Mesendoderm (in vitro differentiated cells): ENCODE results near the gene RPS21.
A peak's percentile ranks its signal among the peaks of the same experiment; 100 is the strongest.

Source experiments
- DNase-seq: peaks from one replicate; pipeline ENCODE4 v3.0.0; 2013
- H2AK5ac ChIP-seq: 2 replicates; pipeline ENCODE4 v1.6.1; 2013; ENCODE audit warnings: low read length, inconsistent platforms
- H2BK120ac ChIP-seq: 2 replicates; pipeline ENCODE4 v1.6.1; 2013; ENCODE audit warnings: low read depth, mild to moderate bottlenecking, low read length, moderate library complexity, mixed read lengths
- H2BK15ac ChIP-seq: replicated peaks from 2 replicates; pipeline ENCODE4 v1.6.1; 2013; ENCODE audit warnings: low read depth, mild to moderate bottlenecking, moderate library complexity
- H2BK5ac ChIP-seq: 2 replicates; pipeline ENCODE4 v1.6.1; 2013; ENCODE audit warnings: low read length, inconsistent platforms
- H3K18ac ChIP-seq: 2 replicates; pipeline ENCODE4 v1.6.1; 2013; ENCODE audit warnings: mild to moderate bottlenecking, low read length, mixed read lengths
- H3K23ac ChIP-seq: one replicate; pipeline ENCODE4 v1.6.1; 2013; ENCODE audit warnings: low read length
- H3K27ac ChIP-seq: 2 replicates; pipeline ENCODE4 v1.5.1; 2013; ENCODE audit warnings: low read depth, mild to moderate bottlenecking, inconsistent platforms, low read length, moderate library complexity
- H3K27me3 ChIP-seq: 2 replicates; pipeline ENCODE4 v1.6.1; 2013; ENCODE audit warnings: low read length, control low read depth, mild to moderate bottlenecking, inconsistent platforms; ENCODE audit not compliant: insufficient read depth, poor library complexity
- H3K36me3 ChIP-seq: 2 replicates; pipeline ENCODE4 v1.6.1; 2013; ENCODE audit warnings: low read length, inconsistent platforms; ENCODE audit not compliant: control insufficient read depth, insufficient read depth
- H3K4ac ChIP-seq: one replicate; pipeline ENCODE4 v1.6.1; 2013; ENCODE audit warnings: low read depth, mild to moderate bottlenecking, low read length, moderate library complexity
- H3K4me1 ChIP-seq: 2 replicates; pipeline ENCODE4 v1.6.1; 2013; ENCODE audit warnings: low read depth, low read length, inconsistent platforms; ENCODE audit not compliant: control insufficient read depth
- H3K4me2 ChIP-seq: 2 replicates; pipeline ENCODE4 v1.6.1; 2013; ENCODE audit warnings: low read length
- H3K4me3 ChIP-seq: 2 replicates; pipeline ENCODE4 v1.5.1; 2013; ENCODE audit warnings: mild to moderate bottlenecking, low read length
- H3K56ac ChIP-seq: one replicate; pipeline ENCODE4 v1.6.1; 2013; ENCODE audit warnings: low read length
- H3K79me1 ChIP-seq: 2 replicates; pipeline ENCODE4 v1.6.1; 2013; ENCODE audit warnings: low read length, inconsistent platforms
- H3K79me2 ChIP-seq: 2 replicates; pipeline ENCODE4 v1.6.1; 2013; ENCODE audit warnings: mild to moderate bottlenecking, low read length; ENCODE audit not compliant: control insufficient read depth, insufficient read depth
- H3K9ac ChIP-seq: 2 replicates; pipeline ENCODE4 v1.6.1; 2013; ENCODE audit warnings: low read length, inconsistent platforms
- H4K5ac ChIP-seq: one replicate; pipeline ENCODE4 v1.6.1; 2013; ENCODE audit warnings: low read length
- H4K8ac ChIP-seq: one replicate; pipeline ENCODE4 v1.6.1; 2013; ENCODE audit warnings: low read depth, mild to moderate bottlenecking, control low read depth, low read length, moderate library complexity
- WGBS: extraction: QIAGEN DNeasy Blood & Tissue Kit; methylation state at CpG from one replicate; pipeline ENCODE4 v1.1.7; 2013; ENCODE audit warnings: low lambda C conversion rate, missing lambda C conversion rate; ENCODE audit not compliant: insufficient coverage; ENCODE audit errors: extremely low coverage; 5-methylcytosine and 5-hydroxymethylcytosine counted together

The RPS21 gene

DNA sequence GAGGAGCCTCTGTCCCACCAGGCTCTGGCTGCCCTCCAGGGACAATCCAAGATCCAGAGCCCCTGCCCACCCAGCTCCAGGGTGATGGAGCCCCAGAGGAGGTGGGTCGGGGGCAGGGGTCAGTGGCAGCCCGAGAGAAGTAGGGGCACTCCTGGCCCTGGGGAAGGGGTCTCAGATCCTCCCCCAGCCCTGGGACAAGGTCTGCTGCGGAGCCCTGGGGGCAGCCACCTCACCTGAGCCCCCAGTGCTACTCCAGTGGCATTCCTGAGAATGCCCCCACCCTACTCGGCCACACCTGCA, 17.1 kb upstream of the RPS21 start:
- no CpG with 5 or more reads among the region's 4 CpGs for WGBS
- Histone ChIP-seq H3K56ac (no peak overlapping the region), H3K79me1 (peaks cover 5% of the 10 kb centered on the region), H3K18ac (peak overlapping the region; percentile 10), H2BK15ac (no peak overlapping the region), H3K4me3 (no peak overlapping the region), H3K27ac (no peak overlapping the region), H3K9ac (no peak overlapping the region), H3K79me2 (peaks cover 10% of the 10 kb centered on the region), H2BK120ac (peak overlapping the region; percentile 30), H3K4me1 (peaks cover 8% of the 10 kb centered on the region), H4K5ac (no peak overlapping the region), H2BK5ac (no peak overlapping the region), H3K23ac (no peak overlapping the region), H3K4me2 (no peak overlapping the region), H2AK5ac (no peak overlapping the region), H3K4ac (no peak overlapping the region), H3K36me3 (no peaks in the 10 kb centered on the region), H4K8ac (no peak overlapping the region), H3K27me3 (no peaks in the 10 kb centered on the region)
- no peak for DNase-seq

DNA sequence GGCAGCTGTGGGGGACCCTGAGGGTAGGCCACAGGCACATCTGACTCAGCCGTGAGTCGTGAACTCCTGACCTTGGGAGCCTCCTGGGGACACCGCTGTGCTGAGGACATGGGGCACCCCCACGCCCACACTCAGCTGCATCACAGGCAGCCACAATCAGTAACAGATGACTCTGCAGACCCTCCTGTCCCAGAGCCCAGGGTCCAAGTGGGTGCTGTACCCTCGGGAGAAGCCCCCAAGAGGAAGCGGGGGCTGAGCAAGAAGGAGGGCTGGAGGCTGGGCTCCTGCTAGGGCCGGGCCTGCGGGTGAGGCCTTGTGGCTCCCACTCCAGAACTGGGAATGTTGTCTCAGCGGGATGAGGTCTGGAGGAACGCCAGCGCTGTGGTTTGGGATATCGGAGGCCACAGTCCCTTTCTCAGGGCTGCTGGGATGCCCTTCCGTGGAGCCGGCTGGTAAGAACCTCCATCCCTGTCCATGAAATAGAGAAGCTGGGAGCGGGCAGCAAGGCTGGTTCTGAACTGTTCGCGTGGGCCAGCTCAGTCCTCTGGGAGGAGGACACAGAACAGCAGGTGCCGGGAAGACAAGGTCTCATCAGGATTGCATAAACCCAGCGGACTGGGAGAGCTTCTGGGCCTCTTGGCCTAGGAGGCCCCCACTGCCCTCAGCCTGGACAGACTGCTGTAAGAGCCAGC, 16.6 kb upstream of the RPS21 start:
- Histone ChIP-seq H2BK120ac (peak overlapping the region; percentile 30), H3K4me1 (peaks cover 8% of the 10 kb centered on the region), H3K9ac (no peak overlapping the region), H2BK15ac (no peak overlapping the region), H3K18ac (no peak overlapping the region), H3K23ac (no peak overlapping the region), H3K27me3 (no peaks in the 10 kb centered on the region), H3K56ac (no peak overlapping the region), H3K79me2 (peaks cover 5% of the 10 kb centered on the region), H3K79me1 (no peaks in the 10 kb centered on the region), H3K27ac (no peak overlapping the region), H3K4me3 (no peak overlapping the region), H3K36me3 (no peaks in the 10 kb centered on the region), H4K5ac (no peak overlapping the region), H2BK5ac (no peak overlapping the region), H3K4me2 (no peak overlapping the region), H2AK5ac (no peak overlapping the region), H4K8ac (no peak overlapping the region), H3K4ac (no peak overlapping the region)
- no peak for DNase-seq
- whole genome bisulfite sequencing: no CpG with 5 or more reads among the region's 19 CpGs

DNA sequence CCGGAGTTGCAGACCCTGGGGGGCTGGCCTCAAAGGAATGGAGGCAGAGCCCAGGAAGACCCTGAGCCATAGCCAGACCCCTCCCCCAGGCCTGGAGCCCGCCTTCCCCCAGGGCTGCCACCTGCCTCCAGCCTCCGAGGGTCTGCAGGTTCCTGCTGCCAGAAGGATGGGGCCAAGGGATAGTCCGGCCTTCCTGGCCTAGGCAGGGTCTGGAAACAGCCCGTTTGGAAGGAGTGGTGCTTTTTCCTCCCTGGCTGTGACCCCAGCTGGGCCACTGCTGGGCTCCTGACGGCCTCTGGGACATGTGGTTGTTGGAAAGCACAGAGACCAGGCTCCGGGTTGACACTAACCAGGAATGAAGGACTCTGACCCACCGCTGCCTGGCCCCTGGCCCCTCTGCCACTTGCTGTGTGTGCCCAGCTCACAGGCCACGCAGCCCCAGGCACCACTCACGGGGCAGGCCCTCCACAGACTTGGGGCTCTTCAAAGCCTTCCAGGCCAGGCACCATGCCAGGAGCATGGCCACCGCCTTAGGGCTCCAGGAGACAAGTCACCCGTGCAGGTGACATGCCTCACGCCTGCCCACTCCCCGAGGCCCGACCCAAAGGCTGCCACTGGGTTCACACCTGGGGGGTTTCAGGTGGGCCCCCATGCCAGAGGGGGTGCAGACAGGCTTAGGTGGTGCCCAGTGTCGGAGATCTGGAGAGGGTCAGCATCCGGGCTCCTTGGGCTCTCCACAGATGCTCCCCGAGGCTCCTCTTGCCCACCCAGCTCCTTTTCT, 15.9 kb upstream of the RPS21 start:
- H3K18ac ChIP-seq: no peak overlapping the region
- H2BK120ac ChIP-seq: no peak overlapping the region
- no peak overlapping the region for H2AK5ac ChIP-seq
- no peak for DNase-seq
- H3K79me1 ChIP-seq: no peaks in the 10 kb centered on the region
- H2BK15ac ChIP-seq: no peak overlapping the region
- no peaks in the 10 kb centered on the region for H3K27me3 ChIP-seq
- no peak overlapping the region for H3K9ac ChIP-seq
- H3K56ac ChIP-seq: no peak overlapping the region
- no peak overlapping the region for H3K23ac ChIP-seq
- no peaks in the 10 kb centered on the region for H3K36me3 ChIP-seq
- H3K79me2 ChIP-seq: peaks cover 2% of the 10 kb centered on the region
- no peak overlapping the region for H4K5ac ChIP-seq
- no peak overlapping the region for H3K4me2 ChIP-seq
- no peak overlapping the region for H3K27ac ChIP-seq
- H3K4ac ChIP-seq: no peak overlapping the region
- no peak overlapping the region for H2BK5ac ChIP-seq
- H4K8ac ChIP-seq: no peak overlapping the region
- peaks cover 8% of the 10 kb centered on the region for H3K4me1 ChIP-seq
- no CpG with 5 or more reads among the region's 18 CpGs for WGBS
- H3K4me3 ChIP-seq: no peak overlapping the region

DNA sequence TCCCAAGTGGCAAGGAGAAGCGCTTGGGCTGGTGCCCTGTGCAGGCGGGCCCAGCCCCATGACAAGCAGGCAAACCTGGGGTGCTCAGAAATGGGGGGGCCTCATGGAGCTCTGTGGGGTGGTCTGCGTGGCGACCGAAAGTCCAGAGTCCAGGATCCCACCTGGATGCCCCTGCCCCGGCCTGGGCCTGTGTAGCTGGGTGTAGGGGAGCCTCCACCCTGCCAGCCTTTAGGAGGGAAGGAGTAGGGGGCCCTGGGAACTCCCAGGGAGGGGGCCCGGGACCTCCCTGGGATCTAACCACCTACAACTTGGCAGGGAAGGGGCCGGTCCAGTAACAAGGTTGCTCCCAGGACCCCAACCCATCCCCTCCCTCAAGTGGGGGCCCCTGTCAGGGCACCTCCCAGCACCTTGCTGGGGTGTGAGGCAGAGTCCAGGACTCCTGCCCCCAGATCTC, 15.3 kb upstream of the RPS21 start:
- H4K8ac ChIP-seq: no peak overlapping the region
- H2BK5ac ChIP-seq: no peak overlapping the region
- H3K79me2 ChIP-seq: no peaks in the 10 kb centered on the region
- H2BK120ac ChIP-seq: no peak overlapping the region
- no peak overlapping the region for H3K4me3 ChIP-seq
- no peak overlapping the region for H2BK15ac ChIP-seq
- no peak overlapping the region for H3K23ac ChIP-seq
- no peak overlapping the region for H3K27ac ChIP-seq
- no peaks in the 10 kb centered on the region for H3K79me1 ChIP-seq
- no peaks in the 10 kb centered on the region for H3K36me3 ChIP-seq
- peaks cover 8% of the 10 kb centered on the region for H3K4me1 ChIP-seq
- H3K18ac ChIP-seq: no peak overlapping the region
- H3K56ac ChIP-seq: no peak overlapping the region
- no peak overlapping the region for H2AK5ac ChIP-seq
- DNase-seq: no peak
- no peak overlapping the region for H4K5ac ChIP-seq
- no peak overlapping the region for H3K9ac ChIP-seq
- WGBS: no CpG with 5 or more reads among the region's 8 CpGs
- H3K27me3 ChIP-seq: no peaks in the 10 kb centered on the region
- H3K4me2 ChIP-seq: no peak overlapping the region
- H3K4ac ChIP-seq: no peak overlapping the region

DNA sequence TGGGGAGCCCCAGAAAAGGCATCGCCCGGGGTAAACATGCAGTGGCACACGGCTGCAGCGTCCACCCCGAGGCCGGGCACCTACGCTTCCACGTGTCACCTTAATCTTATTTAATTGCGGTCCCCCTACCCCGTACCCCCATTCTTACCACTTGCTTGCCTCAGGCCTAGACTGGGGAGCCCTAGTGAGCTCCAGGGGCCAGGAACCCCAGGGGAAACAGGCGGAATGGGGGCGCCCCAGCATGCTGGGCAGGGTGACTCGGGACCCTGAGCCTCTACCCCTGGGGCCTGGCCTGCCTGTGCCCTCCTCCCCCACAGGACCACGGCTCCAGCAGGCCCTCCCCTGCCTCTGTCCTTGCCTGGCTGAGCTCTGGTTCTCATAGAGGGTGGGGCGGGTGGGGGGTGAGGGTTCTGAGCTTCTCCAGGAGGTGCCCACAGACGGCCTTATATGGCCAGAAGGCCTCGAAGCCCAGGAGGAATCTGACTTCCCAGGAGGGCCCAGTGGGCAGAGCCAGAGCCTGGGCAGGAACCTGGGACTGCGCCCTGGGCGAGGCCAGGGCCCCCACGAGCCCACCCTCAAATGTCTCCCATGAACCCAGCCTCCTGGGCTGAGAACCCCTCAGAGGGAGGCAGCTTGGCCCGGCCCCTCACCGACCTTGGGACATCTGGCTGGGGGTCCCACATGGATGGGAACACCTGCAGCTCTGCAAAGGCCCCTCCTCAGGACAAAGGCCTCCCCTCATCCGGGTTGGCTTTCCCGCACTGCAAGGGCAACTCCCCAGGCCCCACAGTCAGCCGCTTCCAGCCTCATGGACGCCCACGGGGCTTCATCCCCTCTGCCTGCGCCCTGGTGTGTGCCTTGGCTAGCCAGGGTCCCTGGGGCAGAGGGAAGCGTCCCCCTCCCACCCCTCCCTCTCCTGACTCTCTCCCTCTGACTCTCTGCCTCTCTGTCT, 14.6 kb upstream of the RPS21 start:
- H4K5ac ChIP-seq: no peak overlapping the region
- H3K4me1 ChIP-seq: peaks cover 8% of the 10 kb centered on the region
- no peaks in the 10 kb centered on the region for H3K79me2 ChIP-seq
- WGBS: no CpG with 5 or more reads among the region's 29 CpGs
- no peak for DNase-seq
- H3K4me2 ChIP-seq: no peak overlapping the region
- H2BK15ac ChIP-seq: no peak overlapping the region
- H3K27me3 ChIP-seq: no peaks in the 10 kb centered on the region
- no peak overlapping the region for H3K4me3 ChIP-seq
- no peak overlapping the region for H3K27ac ChIP-seq
- no peak overlapping the region for H4K8ac ChIP-seq
- H3K36me3 ChIP-seq: no peaks in the 10 kb centered on the region
- no peak overlapping the region for H3K18ac ChIP-seq
- H3K9ac ChIP-seq: no peak overlapping the region
- no peak overlapping the region for H3K23ac ChIP-seq
- no peak overlapping the region for H2AK5ac ChIP-seq
- H2BK120ac ChIP-seq: no peak overlapping the region
- H3K56ac ChIP-seq: no peak overlapping the region
- H3K4ac ChIP-seq: no peak overlapping the region
- no peak overlapping the region for H2BK5ac ChIP-seq
- no peaks in the 10 kb centered on the region for H3K79me1 ChIP-seq
